CD4-positive, alpha-beta T cell treated with Interleukin-1 beta for 1 hour (primary cell): ENCODE results near the gene COX20.
A peak's percentile ranks its signal among the peaks of the same experiment; 100 is the strongest.
"Not testable (repeated sequence)": the region's sequence is repeated elsewhere in the genome, so short reads cannot be mapped to it uniquely, and the experiment has no call there.

Source experiments
- DNase-seq, 2 donors: peaks; one replicate each; pipeline ENCODE4 v3.0.0-alpha.2; 2020 to 2022

COX20 gene

GRCh38 chr1:244826712-244827111 is 8.7 kb upstream of the COX20 start:
- DNase-seq = no peak

GRCh38 chr1:244830639-244831038 is 4.8 kb upstream of the COX20 start:
- no peak for DNase-seq

GRCh38 chr1:244833260-244833659 is 2.2 kb upstream of the COX20 start:
- not testable (repeated sequence) for DNase-seq

GRCh38 chr1:244833734-244834542 is 1.5 kb upstream of the COX20 start:
- peak; percentile 44 to 61 for DNase-seq

GRCh38 chr1:244834543-244835275 is 749 bp upstream of the COX20 start:
- DNase-seq = peak; percentile 92

- no peak for DNase-seq
These were observed 670 bp downstream of the COX20 start for GRCh38 chr1:244836135-244836521.

- no peak for DNase-seq
These were observed 1.1 kb downstream of the COX20 start for GRCh38 chr1:244836584-244836983.

- no peak for DNase-seq
These were observed 2.3 kb downstream of the COX20 start for GRCh38 chr1:244837597-244838258.

GRCh38 chr1:244839656-244840055 is 4.2 kb downstream of the COX20 start:
- no peak for DNase-seq

- DNase-seq = no peak
These were observed 4.8 kb downstream of the COX20 start for GRCh38 chr1:244840219-244840794.

GRCh38 chr1:244841273-244841927 is 5.9 kb downstream of the COX20 start:
- DNase-seq = no peak

GRCh38 chr1:244843148-244843978 is 7.9 kb downstream of the COX20 start:
- DNase-seq = no peak

GRCh38 chr1:244844155-244845121 is 9.0 kb downstream of the COX20 start:
- no peak for DNase-seq

- DNase-seq = no peak
These were observed 11.2 kb downstream of the COX20 start for GRCh38 chr1:244846653-244847052.

GRCh38 chr1:244849189-244849866 is 13.9 kb downstream of the COX20 start:
- no peak for DNase-seq

- no peak for DNase-seq
These were observed 14.8 kb downstream of the COX20 start for GRCh38 chr1:244850099-244850852.

GRCh38 chr1:244850896-244851295 is 15.4 kb downstream of the COX20 start:
- no peak for DNase-seq

- DNase-seq = no peak
These were observed 16.2 kb downstream of the COX20 start for GRCh38 chr1:244851546-244852231.

GRCh38 chr1:244852694-244853093 is 17.2 kb downstream of the COX20 start:
- no peak for DNase-seq
